Adrenal gland (tissue), 5 donors: ENCODE results near the gene FBXO8.

Source experiments
- POLR2A ChIP-seq, 2 donors: fragments of 450-650 bp; IDR thresholded peaks; one replicate each; pipeline ENCODE4 v1.6.1; 2017; ENCODE audit warnings: antibody characterized with exemption in 2 of 2, mild to moderate bottlenecking in 2 of 2, moderate library complexity in 1 of 2
- TF ChIP-seq, protein P1 (sequence below), 6 experiments: fragments of 450-650 bp in 4 of 6; fragments of 200-600 bp in 2 of 6; sonication (generic) in 1 of 6; IDR thresholded peaks; 1 replicate in 5 of 6; 2 replicates in 1 of 6; pipeline versions ENCODE4 v1.5.1 to v1.8.0; 2016 to 2021; ENCODE audit warnings: antibody characterized with exemption in 6 of 6, mild to moderate bottlenecking in 2 of 6, moderate library complexity in 1 of 6
- donor health status: DM: no; HTN: no; CAD: no.

DNA sequence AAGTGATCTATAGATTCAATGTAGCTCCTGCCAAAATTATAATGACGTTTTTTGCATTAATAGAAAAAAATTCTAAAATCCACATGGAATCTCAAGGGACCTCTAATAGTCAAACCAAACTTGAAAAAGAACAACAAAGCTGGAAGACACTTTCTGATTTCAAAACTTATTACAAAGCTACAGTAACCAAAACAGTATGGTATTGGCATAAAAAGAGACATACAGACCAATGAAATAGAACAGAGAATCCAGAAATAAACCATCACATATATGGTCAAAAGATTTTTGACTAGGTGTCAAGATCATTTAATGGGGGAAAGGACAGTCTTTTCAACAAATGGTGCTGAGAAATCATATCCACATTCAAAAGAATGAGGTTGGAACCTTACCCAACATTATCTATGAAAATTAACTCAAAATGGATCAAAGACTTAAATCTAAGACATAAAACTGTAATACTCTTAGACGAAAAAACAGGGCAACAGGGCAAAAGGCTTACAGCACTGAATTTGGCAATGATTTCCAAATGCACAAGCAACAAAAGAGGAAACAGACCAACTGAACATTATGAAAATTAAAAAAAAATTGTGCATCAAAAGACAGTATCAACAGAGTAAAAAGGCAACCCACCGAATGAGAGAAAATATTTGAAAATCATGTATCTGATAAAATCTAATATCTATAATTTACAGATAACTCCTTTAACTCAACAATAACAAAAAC lies 3.9 kb downstream of the FBXO8 start:
- TF ChIP-seq, protein P1, sequence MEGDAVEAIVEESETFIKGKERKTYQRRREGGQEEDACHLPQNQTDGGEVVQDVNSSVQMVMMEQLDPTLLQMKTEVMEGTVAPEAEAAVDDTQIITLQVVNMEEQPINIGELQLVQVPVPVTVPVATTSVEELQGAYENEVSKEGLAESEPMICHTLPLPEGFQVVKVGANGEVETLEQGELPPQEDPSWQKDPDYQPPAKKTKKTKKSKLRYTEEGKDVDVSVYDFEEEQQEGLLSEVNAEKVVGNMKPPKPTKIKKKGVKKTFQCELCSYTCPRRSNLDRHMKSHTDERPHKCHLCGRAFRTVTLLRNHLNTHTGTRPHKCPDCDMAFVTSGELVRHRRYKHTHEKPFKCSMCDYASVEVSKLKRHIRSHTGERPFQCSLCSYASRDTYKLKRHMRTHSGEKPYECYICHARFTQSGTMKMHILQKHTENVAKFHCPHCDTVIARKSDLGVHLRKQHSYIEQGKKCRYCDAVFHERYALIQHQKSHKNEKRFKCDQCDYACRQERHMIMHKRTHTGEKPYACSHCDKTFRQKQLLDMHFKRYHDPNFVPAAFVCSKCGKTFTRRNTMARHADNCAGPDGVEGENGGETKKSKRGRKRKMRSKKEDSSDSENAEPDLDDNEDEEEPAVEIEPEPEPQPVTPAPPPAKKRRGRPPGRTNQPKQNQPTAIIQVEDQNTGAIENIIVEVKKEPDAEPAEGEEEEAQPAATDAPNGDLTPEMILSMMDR (IDR thresholded peaks at IDR 0.05), result no peak
- TF ChIP-seq POLR2A (IDR thresholded peaks at IDR 0.05), result no peak
